ENCODE measurements around the gene BMS1. TPM values are rescaled to one million over a fixed set of nuclear protein-coding genes. Genes with fewer than 3 reads are reported as not detected.
A peak's percentile ranks its signal among the peaks of the same experiment; 100 is the strongest.
"Not testable (repeated sequence)": the region's sequence is repeated elsewhere in the genome, so short reads cannot be mapped to it uniquely, and the experiment has no call there.

Gene BMS1
- total RNA-seq, 1 donor from 2014 or later: 14.1 TPM

- Mint-ChIP-seq H3K4me3 (ENCODE audit: unreplicated experiment) (no peak overlapping the region), H3K36me3 (ENCODE audit: low read depth) (peaks cover 49% of the 10 kb centered on the region), H3K9me3 (ENCODE audit: low read depth) (peaks cover 14% of the 10 kb centered on the region), H3K4me1 (ENCODE audit: low read depth) (peaks cover 4% of the 10 kb centered on the region), H3K27me3 (ENCODE audit: low read depth) (no peaks in the 10 kb centered on the region), H3K27ac (ENCODE audit: unreplicated experiment) (no peak overlapping the region)
- DNase-seq (ENCODE audit: low spot score): no peak
- no peak for TF ChIP-seq CTCF (IDR thresholded peaks at IDR 0.05)
These were observed 29.4 kb downstream of the BMS1 start for GRCh38 chr10:42812028-42812427.

- not testable (repeated sequence) for H3K4me1 Mint-ChIP-seq (ENCODE audit: low read depth); H3K27ac Mint-ChIP-seq (ENCODE audit: unreplicated experiment); H3K27me3 Mint-ChIP-seq (ENCODE audit: low read depth); DNase-seq (ENCODE audit: low spot score); H3K4me3 Mint-ChIP-seq (ENCODE audit: unreplicated experiment)
- Mint-ChIP-seq H3K9me3 (ENCODE audit: low read depth) (peaks cover 14% of the 10 kb centered on the region), H3K36me3 (ENCODE audit: low read depth) (peaks cover 61% of the 10 kb centered on the region)
These were observed 31.5 kb downstream of the BMS1 start for GRCh38 chr10:42813989-42814687.

GRCh38 chr10:42816334-42816733 lies 33.7 kb downstream of the BMS1 start:
- not testable (repeated sequence) for H3K4me1 Mint-ChIP-seq (ENCODE audit: low read depth); H3K27ac Mint-ChIP-seq (ENCODE audit: unreplicated experiment); H3K27me3 Mint-ChIP-seq (ENCODE audit: low read depth); DNase-seq (ENCODE audit: low spot score); H3K4me3 Mint-ChIP-seq (ENCODE audit: unreplicated experiment)
- Mint-ChIP-seq H3K36me3 (ENCODE audit: low read depth) (peaks cover 63% of the 10 kb centered on the region), H3K9me3 (ENCODE audit: low read depth) (peaks cover 14% of the 10 kb centered on the region)

GRCh38 chr10:42816912-42817311 lies 34.3 kb downstream of the BMS1 start:
- no peaks in the 10 kb centered on the region for H3K27me3 Mint-ChIP-seq (ENCODE audit: low read depth)
- no peak for TF ChIP-seq CTCF (IDR thresholded peaks at IDR 0.05)
- no peak for DNase-seq (ENCODE audit: low spot score)
- no peaks in the 10 kb centered on the region for H3K4me1 Mint-ChIP-seq (ENCODE audit: low read depth)
- H3K36me3 Mint-ChIP-seq (ENCODE audit: low read depth): peaks cover 61% of the 10 kb centered on the region
- peaks cover 14% of the 10 kb centered on the region for H3K9me3 Mint-ChIP-seq (ENCODE audit: low read depth)
- no peak overlapping the region for H3K4me3 Mint-ChIP-seq (ENCODE audit: unreplicated experiment)
- no peak overlapping the region for H3K27ac Mint-ChIP-seq (ENCODE audit: unreplicated experiment)

GRCh38 chr10:42817417-42817816 lies 34.8 kb downstream of the BMS1 start:
- peaks cover 14% of the 10 kb centered on the region for H3K9me3 Mint-ChIP-seq (ENCODE audit: low read depth)
- not testable (repeated sequence) for H3K27me3 Mint-ChIP-seq (ENCODE audit: low read depth); DNase-seq (ENCODE audit: low spot score); H3K27ac Mint-ChIP-seq (ENCODE audit: unreplicated experiment); H3K4me3 Mint-ChIP-seq (ENCODE audit: unreplicated experiment); H3K4me1 Mint-ChIP-seq (ENCODE audit: low read depth)
- H3K36me3 Mint-ChIP-seq (ENCODE audit: low read depth): peaks cover 61% of the 10 kb centered on the region

- DNase-seq (ENCODE audit: low spot score); H3K27ac Mint-ChIP-seq (ENCODE audit: unreplicated experiment); H3K27me3 Mint-ChIP-seq (ENCODE audit: low read depth); H3K4me3 Mint-ChIP-seq (ENCODE audit: unreplicated experiment); H3K4me1 Mint-ChIP-seq (ENCODE audit: low read depth): not testable (repeated sequence)
- peaks cover 12% of the 10 kb centered on the region for H3K9me3 Mint-ChIP-seq (ENCODE audit: low read depth)
- H3K36me3 Mint-ChIP-seq (ENCODE audit: low read depth): peaks cover 50% of the 10 kb centered on the region
These were observed 44.2 kb downstream of the BMS1 start for GRCh38 chr10:42826759-42827158.

- Mint-ChIP-seq H3K27ac (ENCODE audit: unreplicated experiment) (no peak overlapping the region), H3K36me3 (ENCODE audit: low read depth) (peaks cover 54% of the 10 kb centered on the region), H3K4me3 (ENCODE audit: unreplicated experiment) (no peak overlapping the region), H3K4me1 (ENCODE audit: low read depth) (no peaks in the 10 kb centered on the region), H3K27me3 (ENCODE audit: low read depth) (no peaks in the 10 kb centered on the region), H3K9me3 (ENCODE audit: low read depth) (peaks cover 12% of the 10 kb centered on the region)
- no peak for DNase-seq (ENCODE audit: low spot score)
- TF ChIP-seq CTCF (IDR thresholded peaks at IDR 0.05): peak; percentile 35
These were observed 44.6 kb downstream of the BMS1 start for GRCh38 chr10:42827201-42827600.

- H3K4me1 Mint-ChIP-seq (ENCODE audit: low read depth); H3K4me3 Mint-ChIP-seq (ENCODE audit: unreplicated experiment); H3K27ac Mint-ChIP-seq (ENCODE audit: unreplicated experiment); H3K27me3 Mint-ChIP-seq (ENCODE audit: low read depth); DNase-seq (ENCODE audit: low spot score): not testable (repeated sequence)
- H3K36me3 Mint-ChIP-seq (ENCODE audit: low read depth): peaks cover 44% of the 10 kb centered on the region
- H3K9me3 Mint-ChIP-seq (ENCODE audit: low read depth): peaks cover 12% of the 10 kb centered on the region
These were observed 45.8 kb downstream of the BMS1 start for GRCh38 chr10:42828391-42828790.
